K562 (cell line): ENCODE data around the gene SCAMP3. TPM values are rescaled to one million over a fixed set of nuclear protein-coding genes. Genes with fewer than 3 reads are reported as not detected.

ENCODE experiments used
- FOXP4 ChIP-seq: sonication (generic); formaldehyde crosslinking; IDR thresholded peaks from 2 replicates; pipeline ENCODE4 v1.8.0; 2022; ENCODE audit warnings: mild to moderate bottlenecking, missing genetic modification reagents, borderline replicate concordance
- HNRNPK ChIP-seq: fragments of 200-400 bp; formaldehyde crosslinking; IDR thresholded peaks from one replicate; pipeline ENCODE4 v1.6.1; 2018; ENCODE audit warnings: mild to moderate bottlenecking, low read depth, low read length; ENCODE audit not compliant: poor library complexity, severe bottlenecking
- MED1 ChIP-seq: sonication (generic); formaldehyde crosslinking; IDR thresholded peaks from 2 replicates; pipeline ENCODE4 v1.8.1; 2023; ENCODE audit warnings: missing genetic modification reagents, borderline replicate concordance
- MGA ChIP-seq: fragments of 450-650 bp; IDR thresholded peaks from 2 replicates; pipeline ENCODE4 v1.6.1; 2016; ENCODE audit warnings: mild to moderate bottlenecking, moderate library complexity
- NFE2L1 ChIP-seq: fragments of 450-650 bp; IDR thresholded peaks from 2 replicates; pipeline ENCODE4 v1.6.1; 2016; ENCODE audit warnings: missing genetic modification characterization, low read depth, mild to moderate bottlenecking, missing compliant biosample characterization, moderate library complexity, borderline replicate concordance
- PATZ1 ChIP-seq: fragments of 250-450 bp; sonication (Bioruptor Pico); IDR thresholded peaks from 2 replicates; pipeline ENCODE4 v1.5.0; 2020; ENCODE audit warnings: mild to moderate bottlenecking, borderline replicate concordance
- ZC3H4 ChIP-seq: sonication (generic); formaldehyde crosslinking; IDR thresholded peaks from 2 replicates; pipeline ENCODE4 v1.9.0; 2021; ENCODE audit warnings: missing genetic modification reagents, borderline replicate concordance
- ZNF146 ChIP-seq: IDR thresholded peaks from one replicate; pipeline ENCODE4 v1.6.1; 2018; ENCODE audit warnings: missing compliant biosample characterization; ENCODE audit not compliant: unreplicated experiment
- ZNF561 ChIP-seq: fragments of 450-650 bp; formaldehyde crosslinking; conservative IDR thresholded peaks from 2 replicates; pipeline ENCODE4 v1.4.0; 2020; ENCODE audit warnings: mild to moderate bottlenecking, moderate library complexity
- ZSCAN32 ChIP-seq: fragments of 450-650 bp; formaldehyde crosslinking; IDR thresholded peaks from 2 replicates; pipeline ENCODE4 v1.4.0; 2020; ENCODE audit warnings: mild to moderate bottlenecking, moderate library complexity
- polyA plus RNA-seq, 8 experiments: library from polyadenylated mRNA; depleted of rRNA in 4 of 8; stranded (reverse) in 5 of 8; unstranded in 3 of 8; fragments of >200 nt; fragmentation: Nextera tagmentation in 2 of 8; fragmentation: Illumina TruSeq in 1 of 8; extraction: Ambion mirVana in 2 of 8; extraction: Trizol in 1 of 8; gene quantifications; 2 replicates each; pipeline versions ENCODE4 v1.2.1 to v1.2.3, GENCODE V29; 2011 to 2014; ENCODE audit warnings: inconsistent platforms in 1 of 8, missing spikeins in 1 of 8
- total RNA-seq, 7 experiments: library from RNA; depleted of rRNA in 6 of 7; stranded (reverse); fragments of >200 nt in 6 of 7; fragmentation: Illumina TruSeq in 2 of 7; extraction: Trizol in 2 of 7; gene quantifications; 2 replicates each; pipeline versions ENCODE4 v1.2.1 to v1.2.3, GENCODE V29; 2011 to 2021; ENCODE audit warnings: low replicate concordance in 1 of 7

The SCAMP3 gene
- total and polyA plus RNA-seq, 9 of the 15 experiments (the other 6 are each of a cell fraction or from before 2014, with no cell fraction given): 14.2 to 131 (median 86.1) TPM

GRCh38 chr1:155308493-155309422 lies 46.6 kb upstream of the SCAMP3 start, which contains the start of gene FDPS (continued):
- no peak for TF ChIP-seq MGA
- TF ChIP-seq NFE2L1 (tag): no peak
- 0 out of 2 replicates have a peak, but pooled peaks have one; percentile 37 for TF ChIP-seq FOXP4 (CRISPR knock-in tag)
- no peak for TF ChIP-seq ZC3H4 (CRISPR knock-in tag)
- no peak for TF ChIP-seq ZNF561 (CRISPR knock-in tag)
- no peak for TF ChIP-seq ZSCAN32 (CRISPR knock-in tag)
- no peak for TF ChIP-seq ZNF146
- TF ChIP-seq PATZ1 (CRISPR knock-in tag): no peak
- no peak for TF ChIP-seq HNRNPK
- no peak for TF ChIP-seq MED1
